WTC11 (cell line): ENCODE data around the gene MESD. TPM values are rescaled to one million over a fixed set of nuclear protein-coding genes. Genes with fewer than 3 reads are reported as not detected.
A peak's percentile ranks its signal among the peaks of the same experiment; 100 is the strongest.

Experiments
- ATAC-seq: fragments of 200-7000 bp; cut with Tn5 transposase; 2 replicates; pipeline ENCODE4 v1.10.0; 2021; ENCODE audit warnings: mild to moderate bottlenecking, moderate library complexity
- CTCF ChIA-PET: fragments of 300-600 bp; sonication (Branson Sonifier 250); formaldehyde crosslinking; loops from one replicate; lab custom pipeline; 2021; ENCODE audit warnings: antibody characterized with exemption; lab: Charles Lee
- POLR2A ChIA-PET: fragments of 350-600 bp; sonication (Branson Sonifier 250); formaldehyde crosslinking; loops from one replicate; lab custom pipeline; 2021; ENCODE audit warnings: antibody characterized with exemption; lab: Charles Lee
- DNase-seq: peaks from one replicate; pipeline ENCODE4 v3.0.0; 2021; ENCODE audit warnings: low spot score
- H3K27ac Mint-ChIP-seq: 2 replicates; pipeline ENCODE4 v1.8.0; 2021; ENCODE audit warnings: mixed read lengths
- H3K27me3 Mint-ChIP-seq: 2 replicates; pipeline ENCODE4 v1.8.0; 2021; ENCODE audit warnings: low read depth, mild to moderate bottlenecking, moderate library complexity, mixed read lengths
- H3K36me3 Mint-ChIP-seq: 2 replicates; pipeline ENCODE4 v1.8.0; 2021; ENCODE audit warnings: mixed read lengths
- H3K4me1 Mint-ChIP-seq: 2 replicates; pipeline ENCODE4 v1.8.0; 2022; ENCODE audit warnings: mixed read lengths
- H3K4me3 Mint-ChIP-seq: 2 replicates; pipeline ENCODE4 v1.8.0; 2021; ENCODE audit warnings: mild to moderate bottlenecking, moderate library complexity, mixed read lengths
- H3K9me3 Mint-ChIP-seq: 2 replicates; pipeline ENCODE4 v1.8.0; 2021; ENCODE audit warnings: mixed read lengths
- E2F1 ChIP-seq: sonication (generic); formaldehyde crosslinking; IDR thresholded peaks from 2 replicates; pipeline ENCODE4 v1.8.0; 2022; ENCODE audit warnings: mild to moderate bottlenecking, missing genetic modification reagents
- ETV6 ChIP-seq: sonication (generic); formaldehyde crosslinking; IDR thresholded peaks from 2 replicates; pipeline ENCODE4 v1.8.1; 2022; ENCODE audit warnings: mild to moderate bottlenecking, missing genetic modification reagents
- FOXP4 ChIP-seq: sonication (generic); formaldehyde crosslinking; IDR thresholded peaks from 2 replicates; pipeline ENCODE4 v1.8.0; 2022; ENCODE audit warnings: mild to moderate bottlenecking, missing genetic modification reagents
- GABPB1 ChIP-seq: sonication (generic); formaldehyde crosslinking; IDR thresholded peaks from 2 replicates; pipeline ENCODE4 v1.8.1; 2023; ENCODE audit warnings: mild to moderate bottlenecking, missing genetic modification reagents
- GRHL2 ChIP-seq: fragments of 250-450 bp; sonication (Bioruptor Pico); IDR thresholded peaks from 2 replicates; pipeline ENCODE4 v1.8.0; 2022; ENCODE audit warnings: mild to moderate bottlenecking, moderate library complexity; ENCODE audit not compliant: insufficient replicate concordance, severe bottlenecking
- IRF2 ChIP-seq: sonication (generic); formaldehyde crosslinking; IDR thresholded peaks from 2 replicates; pipeline ENCODE4 v1.8.0; 2022; ENCODE audit warnings: low read depth, missing genetic modification reagents, borderline replicate concordance
- MYBL2 ChIP-seq: sonication (generic); formaldehyde crosslinking; IDR thresholded peaks from 2 replicates; pipeline ENCODE4 v1.8.1; 2023; ENCODE audit warnings: mild to moderate bottlenecking, moderate library complexity, missing genetic modification reagents
- NFATC4 ChIP-seq: fragments of 250-450 bp; sonication (Bioruptor Pico); IDR thresholded peaks from 2 replicates; pipeline ENCODE4 v1.9.0; 2021; ENCODE audit warnings: mild to moderate bottlenecking
- NFYB ChIP-seq: sonication (generic); formaldehyde crosslinking; conservative IDR thresholded peaks from 2 replicates; pipeline ENCODE4 v1.8.0; 2022; ENCODE audit warnings: low read depth, missing genetic modification reagents
- NR2C2 ChIP-seq: sonication (generic); formaldehyde crosslinking; IDR thresholded peaks from 2 replicates; pipeline ENCODE4 v1.8.0; 2022; ENCODE audit warnings: mild to moderate bottlenecking, missing genetic modification reagents
- RELA ChIP-seq: sonication (generic); formaldehyde crosslinking; IDR thresholded peaks from 2 replicates; pipeline ENCODE4 v1.8.1; 2022; ENCODE audit warnings: missing genetic modification reagents, mild to moderate bottlenecking, borderline replicate concordance
- SMAD4 ChIP-seq: sonication (generic); formaldehyde crosslinking; IDR thresholded peaks from 2 replicates; pipeline ENCODE4 v1.8.0; 2022; ENCODE audit warnings: mild to moderate bottlenecking, missing genetic modification reagents
- SOX15 ChIP-seq: fragments of 250-450 bp; sonication (Bioruptor Pico); IDR thresholded peaks from 2 replicates; pipeline ENCODE4 v1.9.0; 2021; ENCODE audit warnings: mild to moderate bottlenecking
- SP1 ChIP-seq: sonication (generic); formaldehyde crosslinking; conservative IDR thresholded peaks from 2 replicates; pipeline ENCODE4 v1.8.1; 2022; ENCODE audit warnings: missing genetic modification reagents
- TEAD1 ChIP-seq: sonication (generic); formaldehyde crosslinking; IDR thresholded peaks from 2 replicates; pipeline ENCODE4 v1.8.0; 2022; ENCODE audit warnings: mild to moderate bottlenecking, missing genetic modification reagents
- ZNF423 ChIP-seq: fragments of 250-450 bp; sonication (Bioruptor Pico); IDR thresholded peaks from 2 replicates; pipeline ENCODE4 v2.1.2; 2022; ENCODE audit warnings: mild to moderate bottlenecking, moderate library complexity
- ZNF671 ChIP-seq: fragments of 250-450 bp; sonication (Bioruptor Pico); IDR thresholded peaks from 2 replicates; pipeline ENCODE4 v1.8.0; 2021; ENCODE audit warnings: mild to moderate bottlenecking
- total RNA-seq: library from RNA; stranded (reverse); gene quantifications from 3 replicates; pipeline ENCODE4 v1.2.3, GENCODE V29; 2021
- TF ChIP-seq, protein P1 (sequence below): sonication (generic); formaldehyde crosslinking; IDR thresholded peaks from 2 replicates; pipeline ENCODE4 v1.8.0; 2023; ENCODE audit warnings: missing genetic modification reagents, mild to moderate bottlenecking, borderline replicate concordance
- TF ChIP-seq, protein P2 (sequence below): sonication (generic); formaldehyde crosslinking; IDR thresholded peaks from 2 replicates; pipeline ENCODE4 v1.8.0; 2022; ENCODE audit warnings: mild to moderate bottlenecking, missing genetic modification reagents
- TF ChIP-seq, protein P3 (sequence below): sonication (generic); formaldehyde crosslinking; IDR thresholded peaks from 2 replicates; pipeline ENCODE4 v1.8.1; 2022; ENCODE audit warnings: low read depth, mild to moderate bottlenecking, moderate library complexity, missing genetic modification reagents, borderline replicate concordance
- TF ChIP-seq, protein P4 (sequence below): sonication (generic); formaldehyde crosslinking; IDR thresholded peaks from 2 replicates; pipeline ENCODE4 v1.8.0; 2023; ENCODE audit warnings: missing genetic modification reagents
- TF ChIP-seq, protein P5 (sequence below): sonication (generic); formaldehyde crosslinking; IDR thresholded peaks from 2 replicates; pipeline ENCODE4 v1.8.1; 2022; ENCODE audit warnings: mild to moderate bottlenecking, moderate library complexity, missing genetic modification reagents
- TF ChIP-seq, protein P6 (sequence below): fragments of 250-450 bp; sonication (Bioruptor Pico); IDR thresholded peaks from 2 replicates; pipeline ENCODE4 v1.8.0; 2021; ENCODE audit warnings: mild to moderate bottlenecking

The MESD gene
- total RNA-seq, 1 experiment from 2014 or later = 28.3 TPM

- TF ChIP-seq FOXP4 (CRISPR knock-in tag) = peak; percentile 62; the same call in 1 of the 2 replicates
- 0 out of 2 replicates have a peak, but pooled peaks have one; percentile 51 for TF ChIP-seq NR2C2 (CRISPR knock-in tag)
- TF ChIP-seq, protein P1, sequence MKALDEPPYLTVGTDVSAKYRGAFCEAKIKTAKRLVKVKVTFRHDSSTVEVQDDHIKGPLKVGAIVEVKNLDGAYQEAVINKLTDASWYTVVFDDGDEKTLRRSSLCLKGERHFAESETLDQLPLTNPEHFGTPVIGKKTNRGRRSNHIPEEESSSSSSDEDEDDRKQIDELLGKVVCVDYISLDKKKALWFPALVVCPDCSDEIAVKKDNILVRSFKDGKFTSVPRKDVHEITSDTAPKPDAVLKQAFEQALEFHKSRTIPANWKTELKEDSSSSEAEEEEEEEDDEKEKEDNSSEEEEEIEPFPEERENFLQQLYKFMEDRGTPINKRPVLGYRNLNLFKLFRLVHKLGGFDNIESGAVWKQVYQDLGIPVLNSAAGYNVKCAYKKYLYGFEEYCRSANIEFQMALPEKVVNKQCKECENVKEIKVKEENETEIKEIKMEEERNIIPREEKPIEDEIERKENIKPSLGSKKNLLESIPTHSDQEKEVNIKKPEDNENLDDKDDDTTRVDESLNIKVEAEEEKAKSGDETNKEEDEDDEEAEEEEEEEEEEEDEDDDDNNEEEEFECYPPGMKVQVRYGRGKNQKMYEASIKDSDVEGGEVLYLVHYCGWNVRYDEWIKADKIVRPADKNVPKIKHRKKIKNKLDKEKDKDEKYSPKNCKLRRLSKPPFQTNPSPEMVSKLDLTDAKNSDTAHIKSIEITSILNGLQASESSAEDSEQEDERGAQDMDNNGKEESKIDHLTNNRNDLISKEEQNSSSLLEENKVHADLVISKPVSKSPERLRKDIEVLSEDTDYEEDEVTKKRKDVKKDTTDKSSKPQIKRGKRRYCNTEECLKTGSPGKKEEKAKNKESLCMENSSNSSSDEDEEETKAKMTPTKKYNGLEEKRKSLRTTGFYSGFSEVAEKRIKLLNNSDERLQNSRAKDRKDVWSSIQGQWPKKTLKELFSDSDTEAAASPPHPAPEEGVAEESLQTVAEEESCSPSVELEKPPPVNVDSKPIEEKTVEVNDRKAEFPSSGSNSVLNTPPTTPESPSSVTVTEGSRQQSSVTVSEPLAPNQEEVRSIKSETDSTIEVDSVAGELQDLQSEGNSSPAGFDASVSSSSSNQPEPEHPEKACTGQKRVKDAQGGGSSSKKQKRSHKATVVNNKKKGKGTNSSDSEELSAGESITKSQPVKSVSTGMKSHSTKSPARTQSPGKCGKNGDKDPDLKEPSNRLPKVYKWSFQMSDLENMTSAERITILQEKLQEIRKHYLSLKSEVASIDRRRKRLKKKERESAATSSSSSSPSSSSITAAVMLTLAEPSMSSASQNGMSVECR (CRISPR knock-in tag) = peak; percentile 56
- TF ChIP-seq SMAD4 (CRISPR knock-in tag) = no peak
- no peak for TF ChIP-seq GABPB1
- TF ChIP-seq, protein P2, sequence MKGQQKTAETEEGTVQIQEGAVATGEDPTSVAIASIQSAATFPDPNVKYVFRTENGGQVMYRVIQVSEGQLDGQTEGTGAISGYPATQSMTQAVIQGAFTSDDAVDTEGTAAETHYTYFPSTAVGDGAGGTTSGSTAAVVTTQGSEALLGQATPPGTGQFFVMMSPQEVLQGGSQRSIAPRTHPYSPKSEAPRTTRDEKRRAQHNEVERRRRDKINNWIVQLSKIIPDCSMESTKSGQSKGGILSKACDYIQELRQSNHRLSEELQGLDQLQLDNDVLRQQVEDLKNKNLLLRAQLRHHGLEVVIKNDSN (CRISPR knock-in tag) = peak; percentile 30; the same call in 1 of the 2 replicates
- TF ChIP-seq, protein P3, sequence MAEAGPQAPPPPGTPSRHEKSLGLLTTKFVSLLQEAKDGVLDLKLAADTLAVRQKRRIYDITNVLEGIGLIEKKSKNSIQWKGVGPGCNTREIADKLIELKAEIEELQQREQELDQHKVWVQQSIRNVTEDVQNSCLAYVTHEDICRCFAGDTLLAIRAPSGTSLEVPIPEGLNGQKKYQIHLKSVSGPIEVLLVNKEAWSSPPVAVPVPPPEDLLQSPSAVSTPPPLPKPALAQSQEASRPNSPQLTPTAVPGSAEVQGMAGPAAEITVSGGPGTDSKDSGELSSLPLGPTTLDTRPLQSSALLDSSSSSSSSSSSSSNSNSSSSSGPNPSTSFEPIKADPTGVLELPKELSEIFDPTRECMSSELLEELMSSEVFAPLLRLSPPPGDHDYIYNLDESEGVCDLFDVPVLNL = no peak
- no peak for TF ChIP-seq ZNF671 (CRISPR knock-in tag)
- no peak for TF ChIP-seq NFATC4 (CRISPR knock-in tag)
- 0 out of 2 replicates have a peak, but pooled peaks have one; percentile 72 for TF ChIP-seq TEAD1
- no peak; the same call in 1 of the 2 replicates for TF ChIP-seq RELA (CRISPR knock-in tag)
- TF ChIP-seq, protein P4, sequence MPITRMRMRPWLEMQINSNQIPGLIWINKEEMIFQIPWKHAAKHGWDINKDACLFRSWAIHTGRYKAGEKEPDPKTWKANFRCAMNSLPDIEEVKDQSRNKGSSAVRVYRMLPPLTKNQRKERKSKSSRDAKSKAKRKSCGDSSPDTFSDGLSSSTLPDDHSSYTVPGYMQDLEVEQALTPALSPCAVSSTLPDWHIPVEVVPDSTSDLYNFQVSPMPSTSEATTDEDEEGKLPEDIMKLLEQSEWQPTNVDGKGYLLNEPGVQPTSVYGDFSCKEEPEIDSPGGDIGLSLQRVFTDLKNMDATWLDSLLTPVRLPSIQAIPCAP (CRISPR knock-in tag) = peak; percentile 88; the same call in 1 of the 2 replicates
- no peak for TF ChIP-seq GRHL2
- TF ChIP-seq, protein P5, sequence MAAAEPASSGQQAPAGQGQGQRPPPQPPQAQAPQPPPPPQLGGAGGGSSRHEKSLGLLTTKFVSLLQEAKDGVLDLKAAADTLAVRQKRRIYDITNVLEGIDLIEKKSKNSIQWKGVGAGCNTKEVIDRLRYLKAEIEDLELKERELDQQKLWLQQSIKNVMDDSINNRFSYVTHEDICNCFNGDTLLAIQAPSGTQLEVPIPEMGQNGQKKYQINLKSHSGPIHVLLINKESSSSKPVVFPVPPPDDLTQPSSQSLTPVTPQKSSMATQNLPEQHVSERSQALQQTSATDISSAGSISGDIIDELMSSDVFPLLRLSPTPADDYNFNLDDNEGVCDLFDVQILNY = peak; percentile 58; the same call in 1 of the 2 replicates
Measured at GRCh38 chr15:81001152-81002008, 11.8 kb upstream of the MESD start (continued).

DNA sequence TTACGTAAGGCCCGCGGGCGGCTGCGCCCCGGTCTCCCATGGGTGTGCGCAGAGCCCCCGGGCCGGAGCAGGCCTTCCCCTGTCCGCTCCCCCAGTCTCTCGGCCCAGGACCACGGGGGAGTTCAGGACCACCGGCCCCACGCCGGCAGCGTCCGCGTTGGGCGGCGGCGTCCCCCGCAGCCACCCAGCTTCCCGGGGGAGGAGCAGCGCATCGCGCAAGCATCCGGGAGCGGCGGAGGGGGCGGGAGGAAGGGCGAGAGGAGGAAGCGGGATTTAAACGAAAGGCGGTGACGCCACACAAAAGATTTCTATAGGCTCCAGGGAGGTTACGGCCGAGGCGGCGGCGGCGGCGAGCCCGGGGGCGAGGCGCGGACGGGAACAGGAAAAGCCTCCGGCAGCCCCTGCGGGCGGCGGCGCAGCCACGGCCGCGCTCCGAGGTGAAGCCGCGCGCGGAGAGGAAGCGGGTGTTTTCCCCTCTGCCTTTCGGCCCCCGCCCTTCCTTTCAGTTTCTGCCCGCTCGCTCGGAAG lies 11.1 kb upstream of the MESD start, which contains the start of gene TLNRD1:
TLNRD1 (plus strand) TSS at position 300 of the 528 bp plus-strand sequence. CDS start 1,349 bp downstream, outside the sequence.
- ChIA-PET POLR2A (interaction anchor here (0.6 to 1.4 kb wide), 6 partner anchors 9 to 305 kb away, joined by 3 to 7 read pairs (median 4); no protein-coding TSS in a partner anchor), CTCF (interaction anchor here (0.6 to 3.1 kb wide), 7 partner anchors 9 to 275 kb away, joined by 3 to 37 read pairs (median 4); no protein-coding TSS in a partner anchor)
- peaks cover 10% of the 10 kb centered on the region for H3K27me3 Mint-ChIP-seq
- H3K9me3 Mint-ChIP-seq = no peaks in the 10 kb centered on the region
- peak within 1 kb of the TSS; percentile 86 for H3K27ac Mint-ChIP-seq
- peak; percentile 85 for DNase-seq
- H3K4me3 Mint-ChIP-seq = peak within 1 kb of the TSS; percentile 93
- H3K4me1 Mint-ChIP-seq = peaks cover 13% of the 10 kb centered on the region
- peaks cover 4% of the 10 kb centered on the region; the same call in 1 of the 2 replicates for H3K36me3 Mint-ChIP-seq
- ATAC-seq = peak; percentile 47
- TF ChIP-seq ETV6 (peak; percentile 52; the same call in 1 of the 2 replicates), MYBL2 (CRISPR knock-in tag) (0 out of 2 replicates have a peak, but pooled peaks have one; percentile 61), SOX15 (CRISPR knock-in tag) (no peak), SP1 (CRISPR knock-in tag) (peak; percentile 77), IRF2 (no peak), NFYB (CRISPR knock-in tag) (no peak), E2F1 (0 out of 2 replicates have a peak, but pooled peaks have one; percentile 4), ZNF423 (peak; percentile 66)
- TF ChIP-seq, protein P6, sequence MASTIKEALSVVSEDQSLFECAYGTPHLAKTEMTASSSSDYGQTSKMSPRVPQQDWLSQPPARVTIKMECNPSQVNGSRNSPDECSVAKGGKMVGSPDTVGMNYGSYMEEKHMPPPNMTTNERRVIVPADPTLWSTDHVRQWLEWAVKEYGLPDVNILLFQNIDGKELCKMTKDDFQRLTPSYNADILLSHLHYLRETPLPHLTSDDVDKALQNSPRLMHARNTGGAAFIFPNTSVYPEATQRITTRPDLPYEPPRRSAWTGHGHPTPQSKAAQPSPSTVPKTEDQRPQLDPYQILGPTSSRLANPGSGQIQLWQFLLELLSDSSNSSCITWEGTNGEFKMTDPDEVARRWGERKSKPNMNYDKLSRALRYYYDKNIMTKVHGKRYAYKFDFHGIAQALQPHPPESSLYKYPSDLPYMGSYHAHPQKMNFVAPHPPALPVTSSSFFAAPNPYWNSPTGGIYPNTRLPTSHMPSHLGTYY (CRISPR knock-in tag) = no peak
